Right atrium auricular region (tissue), 2 donors: Measurements from ENCODE around the gene FUZ. TPM values are rescaled to one million over a fixed set of nuclear protein-coding genes. Genes with fewer than 3 reads are reported as not detected.

Source experiments
- DNase-seq: peaks from one replicate; pipeline ENCODE4 v3.0.0-alpha.2; 2019; ENCODE audit warnings: low spot score
- H3K27ac ChIP-seq, 2 donors: fragments of 200-600 bp; sonication (generic); 1 replicate in 1 of 2; 2 replicates in 1 of 2; pipeline ENCODE4 v1.5.1; 2016 to 2019
- H3K27me3 ChIP-seq, 2 donors: fragments of 200-600 bp; sonication (generic); one replicate each; pipeline versions ENCODE4 v1.5.1 to v1.6.0; 2017 to 2019
- H3K36me3 ChIP-seq: fragments of 200-600 bp; sonication (generic); one replicate; pipeline ENCODE4 v1.5.1; 2016
- H3K4me1 ChIP-seq, 2 donors: fragments of 200-600 bp; sonication (generic); one replicate each; pipeline versions ENCODE4 v1.5.1 to v1.6.0; 2017 to 2019
- H3K4me3 ChIP-seq, 2 donors: fragments of 200-600 bp; sonication (generic); 1 replicate in 1 of 2; 2 replicates in 1 of 2; pipeline ENCODE4 v1.5.1; 2017 to 2019; ENCODE audit warnings: mild to moderate bottlenecking in 1 of 2, moderate library complexity in 1 of 2
- H3K9me3 ChIP-seq, 2 donors: fragments of 200-600 bp; sonication (generic); one replicate each; pipeline ENCODE4 v1.5.1; 2019
- CTCF ChIP-seq, 2 donors: fragments of 200-600 bp; sonication (generic); IDR thresholded peaks; one replicate each; pipeline ENCODE4 v1.5.1; 2019; ENCODE audit warnings: antibody characterized with exemption in 2 of 2
- total RNA-seq, 2 donors: library from RNA; depleted of rRNA; stranded (reverse); fragments of >200 nt; gene quantifications; one replicate each; pipeline ENCODE4 v1.1.0, GENCODE V29; 2016

FUZ gene
- total RNA-seq, 2 donors from 2014 or later: 18.5 to 22.5 TPM

GRCh38 chr19:49781394-49781793 lies 31.7 kb downstream of the FUZ start:
- Histone ChIP-seq H3K4me3 (no peak overlapping the region), H3K9me3 (no peaks in the 10 kb centered on the region), H3K27ac (no peak overlapping the region), H3K4me1 (peaks cover 0 to 14% of the 10 kb centered on the region in 2 donors), H3K36me3 (peaks cover 24% of the 10 kb centered on the region), H3K27me3 (no peaks in the 10 kb centered on the region)
- TF ChIP-seq CTCF (IDR thresholded peaks at IDR 0.05): no peak
- no peak for DNase-seq

- Histone ChIP-seq H3K27me3 (no peaks in the 10 kb centered on the region), H3K4me1 (peaks cover 0 to 9% of the 10 kb centered on the region in 2 donors), H3K4me3 (no peak overlapping the region), H3K36me3 (peaks cover 30% of the 10 kb centered on the region), H3K9me3 (no peaks in the 10 kb centered on the region), H3K27ac (no peak overlapping the region)
- no peak for TF ChIP-seq CTCF (IDR thresholded peaks at IDR 0.05)
- DNase-seq: no peak
These were observed 32.2 kb downstream of the FUZ start for GRCh38 chr19:49780861-49781260.

- Histone ChIP-seq H3K27ac (no peak overlapping the region), H3K36me3 (peaks cover 30% of the 10 kb centered on the region), H3K27me3 (no peaks in the 10 kb centered on the region), H3K4me3 (no peak overlapping the region), H3K9me3 (no peaks in the 10 kb centered on the region), H3K4me1 (peaks cover 0 to 6% of the 10 kb centered on the region in 2 donors)
- no peak for DNase-seq
- TF ChIP-seq CTCF (IDR thresholded peaks at IDR 0.05): no peak
These were observed 33.1 kb downstream of the FUZ start for GRCh38 chr19:49779731-49780555.

GRCh38 chr19:49776371-49776764 lies 36.7 kb downstream of the FUZ start:
- H3K36me3 ChIP-seq: peaks cover 7% of the 10 kb centered on the region
- H3K4me1 ChIP-seq: peaks cover 0 to 19% of the 10 kb centered on the region in 2 donors
- no peak for DNase-seq
- TF ChIP-seq CTCF (IDR thresholded peaks at IDR 0.05): no peak
- H3K4me3 ChIP-seq: no peak overlapping the region
- no peaks in the 10 kb centered on the region for H3K9me3 ChIP-seq
- H3K27ac ChIP-seq: no peak overlapping the region
- H3K27me3 ChIP-seq: no peaks in the 10 kb centered on the region

GRCh38 chr19:49775742-49776370 lies 37.2 kb downstream of the FUZ start:
- no peak for TF ChIP-seq CTCF (IDR thresholded peaks at IDR 0.05)
- Histone ChIP-seq H3K4me1 (peaks cover 0 to 19% of the 10 kb centered on the region in 2 donors), H3K9me3 (no peaks in the 10 kb centered on the region), H3K27me3 (no peaks in the 10 kb centered on the region), H3K4me3 (no peak overlapping the region), H3K36me3 (peaks cover 7% of the 10 kb centered on the region), H3K27ac (no peak overlapping the region)
- DNase-seq: no peak
